ENCODE results near the gene ARPC1A. TPM values are rescaled to one million over a fixed set of nuclear protein-coding genes. Genes with fewer than 3 reads are reported as not detected.
"Not testable (repeated sequence)": the region's sequence is repeated elsewhere in the genome, so short reads cannot be mapped to it uniquely, and the experiment has no call there.

The ARPC1A gene
- total RNA-seq, 1 experiment from 2014 or later = 253 TPM

- intact Hi-C loops (cut with micrococcal nuclease; ENCODE audit: unreplicated experiment) (no loop called here), in situ Hi-C loops (cut with HindIII; ENCODE audit: low pct_unique_long_range_greater_than_20kb, low sequenced_read_pairs) (no loop called here)
- ChIA-PET CTCF (no interaction called here), POLR2A (no interaction called here)
- BruUV-seq (replicated peaks) = no TSS peak
- Histone ChIP-seq H3K9me3 (ENCODE audit: control insufficient read depth, insufficient read depth, low read depth, low read length) (no peaks in the 10 kb centered on the region), H3K36me3 (ENCODE audit: control insufficient read depth, insufficient read depth, low read length) (peaks cover 28% of the 10 kb centered on the region), H3K4me3 (ENCODE audit: low read depth in 2 of 2, low read length in 2 of 2) (no peak overlapping the region), H3K4me1 (ENCODE audit: control insufficient read depth, insufficient read depth, low read length) (no peaks in the 10 kb centered on the region), H3K27ac (ENCODE audit: low read length) (no peak overlapping the region), H3K27me3 (ENCODE audit: control insufficient read depth, insufficient read depth, low read length) (no peaks in the 10 kb centered on the region)
- ATAC-seq (no peak), DNase-seq (ENCODE audit: low read depth, low spot score) (no peak)
- no peak for TF ChIP-seq REST (IDR thresholded peaks at IDR 0.05; ENCODE audit: insufficient read depth in 1 of 2, low read depth in 2 of 2, low read length in 1 of 2)
- no peak for TF ChIP-seq POLR2AphosphoS5 (IDR thresholded peaks at IDR 0.05; ENCODE audit: low read depth, low read length)
- TF ChIP-seq CTCF (IDR thresholded peaks at IDR 0.05) = no peak
- TF ChIP-seq SIN3A (IDR thresholded peaks at IDR 0.05; ENCODE audit: borderline replicate concordance, insufficient read depth, low read depth, low read length) = no peak
- TF ChIP-seq TCF7L2 (IDR thresholded peaks at IDR 0.05; ENCODE audit: low read depth, low read length) = no peak
These were observed 15.0 kb downstream of the ARPC1A start for GRCh38 chr7:99340659-99341058.

GRCh38 chr7:99344061-99344647, 18.5 kb downstream of the ARPC1A start:
- no TSS peak for BruUV-seq (replicated peaks)
- Histone ChIP-seq H3K4me1 (ENCODE audit: control insufficient read depth, insufficient read depth, low read length) (no peaks in the 10 kb centered on the region), H3K27ac (ENCODE audit: low read length) (no peak overlapping the region), H3K27me3 (ENCODE audit: control insufficient read depth, insufficient read depth, low read length) (no peaks in the 10 kb centered on the region), H3K36me3 (ENCODE audit: control insufficient read depth, insufficient read depth, low read length) (peaks cover 23% of the 10 kb centered on the region), H3K4me3 (ENCODE audit: low read depth in 2 of 2, low read length in 2 of 2) (no peak overlapping the region), H3K9me3 (ENCODE audit: control insufficient read depth, insufficient read depth, low read depth, low read length) (no peaks in the 10 kb centered on the region)
- in situ Hi-C loops (cut with HindIII; ENCODE audit: low pct_unique_long_range_greater_than_20kb, low sequenced_read_pairs) (no loop called here), intact Hi-C loops (cut with micrococcal nuclease; ENCODE audit: unreplicated experiment) (no loop called here)
- POLR2A ChIA-PET = no interaction called here
- no peak for TF ChIP-seq TCF7L2 (IDR thresholded peaks at IDR 0.05; ENCODE audit: low read depth, low read length)
- no peak for TF ChIP-seq REST (IDR thresholded peaks at IDR 0.05; ENCODE audit: insufficient read depth in 1 of 2, low read depth in 2 of 2, low read length in 1 of 2)
- no peak for TF ChIP-seq CTCF (IDR thresholded peaks at IDR 0.05)
- TF ChIP-seq POLR2AphosphoS5 (IDR thresholded peaks at IDR 0.05; ENCODE audit: low read depth, low read length) = no peak
- no peak for TF ChIP-seq SIN3A (IDR thresholded peaks at IDR 0.05; ENCODE audit: borderline replicate concordance, insufficient read depth, low read depth, low read length)
- ATAC-seq (peak; percentile 47; the same call in 1 of the 2 replicates), DNase-seq (ENCODE audit: low read depth, low spot score) (no peak)
- CTCF ChIA-PET = no interaction called here

GRCh38 chr7:99350641-99351040, 24.9 kb downstream of the ARPC1A start:
- H3K9me3 ChIP-seq (ENCODE audit: control insufficient read depth, insufficient read depth, low read depth, low read length); H3K4me1 ChIP-seq (ENCODE audit: control insufficient read depth, insufficient read depth, low read length); intact Hi-C loops (cut with micrococcal nuclease; ENCODE audit: unreplicated experiment); ATAC-seq; DNase-seq (ENCODE audit: low read depth, low spot score); in situ Hi-C loops (cut with HindIII; ENCODE audit: low pct_unique_long_range_greater_than_20kb, low sequenced_read_pairs); BruUV-seq (replicated peaks); H3K27me3 ChIP-seq (ENCODE audit: control insufficient read depth, insufficient read depth, low read length); H3K4me3 ChIP-seq (ENCODE audit: low read depth in 2 of 2, low read length in 2 of 2); H3K27ac ChIP-seq (ENCODE audit: low read length): not testable (repeated sequence)
- CTCF ChIA-PET = interaction anchor here (0.7 kb wide), 1 partner anchor 451 kb away, joined by 4 read pairs; no protein-coding TSS in a partner anchor
- peaks cover 13% of the 10 kb centered on the region for H3K36me3 ChIP-seq (ENCODE audit: control insufficient read depth, insufficient read depth, low read length)
- POLR2A ChIA-PET = interaction anchor here (0.7 kb wide), 1 partner anchor 11 kb away, joined by 5 read pairs; no protein-coding TSS in a partner anchor
